Smooth muscle cell (in vitro differentiated cells): ENCODE data around the gene TBL3. TPM values are rescaled to one million over a fixed set of nuclear protein-coding genes. Genes with fewer than 3 reads are reported as not detected.

ENCODE experiments used
- DNase-seq: peaks from one replicate; lab custom pipeline; 2025; ENCODE audit not compliant: unreplicated experiment; lab: John Stamatoyannopoulos, UW
- H2AFZ ChIP-seq: fragments of 200-600 bp; sonication (generic); 2 replicates; pipeline ENCODE4 v1.6.0; 2016; ENCODE audit warnings: antibody characterized with exemption, low read depth, mild to moderate bottlenecking
- H3F3A ChIP-seq: fragments of 200-600 bp; sonication (generic); 2 replicates; pipeline ENCODE4 v1.6.0; 2017; ENCODE audit warnings: antibody characterized with exemption, low read depth
- H3K27ac ChIP-seq: fragments of 200-600 bp; sonication (generic); 2 replicates; pipeline ENCODE4 v1.5.1; 2016; ENCODE audit warnings: low read depth, mild to moderate bottlenecking
- H3K27me3 ChIP-seq: fragments of 200-600 bp; sonication (generic); 2 replicates; pipeline ENCODE4 v1.6.1; 2016; ENCODE audit warnings: low read depth, mild to moderate bottlenecking
- H3K36me3 ChIP-seq: fragments of 200-600 bp; sonication (generic); 2 replicates; pipeline ENCODE4 v1.5.1; 2016; ENCODE audit warnings: low read depth
- H3K4me1 ChIP-seq: fragments of 200-600 bp; sonication (generic); 2 replicates; pipeline ENCODE4 v1.5.1; 2016; ENCODE audit warnings: low read depth
- H3K4me2 ChIP-seq: fragments of 200-600 bp; sonication (generic); 2 replicates; pipeline ENCODE4 v1.6.0; 2016; ENCODE audit warnings: mild to moderate bottlenecking
- H3K4me3 ChIP-seq: fragments of 200-600 bp; sonication (generic); 2 replicates; pipeline ENCODE4 v1.5.1; 2016; ENCODE audit warnings: mild to moderate bottlenecking
- H3K79me2 ChIP-seq: fragments of 200-600 bp; sonication (generic); 2 replicates; pipeline ENCODE4 v1.6.0; 2016; ENCODE audit warnings: low read depth, mild to moderate bottlenecking
- H3K9ac ChIP-seq: fragments of 200-600 bp; sonication (generic); 2 replicates; pipeline ENCODE4 v1.6.0; 2016; ENCODE audit warnings: low read depth
- H3K9me3 ChIP-seq: fragments of 200-600 bp; sonication (generic); replicated peaks from 2 replicates; pipeline ENCODE4 v1.5.1; 2016; ENCODE audit warnings: low read depth
- H4K20me1 ChIP-seq: fragments of 200-600 bp; sonication (generic); 2 replicates; pipeline ENCODE4 v1.6.0; 2016; ENCODE audit warnings: low read depth
- CTCF ChIP-seq: fragments of 200-600 bp; sonication (generic); IDR thresholded peaks from 2 replicates; pipeline ENCODE4 v1.5.1; 2017; ENCODE audit warnings: borderline replicate concordance, mild to moderate bottlenecking, antibody characterized with exemption; ENCODE audit not compliant: insufficient read depth, poor library complexity, severe bottlenecking
- WGBS: methylation state at CpG from one replicate; pipeline ENCODE4 v1.1.7; 2016; ENCODE audit warnings: low lambda C conversion rate; 5-methylcytosine and 5-hydroxymethylcytosine counted together
- polyA plus RNA-seq: library from polyadenylated mRNA; unstranded; fragments of >200 nt; fragmentation: Nextera tagmentation; extraction: Ambion mirVana; gene quantifications from 2 replicates; pipeline ENCODE4 v1.2.1, GENCODE V29; 2016
- total RNA-seq: library from RNA; depleted of rRNA; stranded (reverse); fragments of >200 nt; gene quantifications from 2 replicates; pipeline ENCODE4 v1.2.3, GENCODE V29; 2014

The TBL3 gene
- total and polyA plus RNA-seq, 2 experiments from 2014 or later: 28.5 to 81.7 TPM

GRCh38 chr16:1976951-1977874, 5.4 kb downstream of the TBL3 start:
- TF ChIP-seq CTCF: no peak
- Histone ChIP-seq H3K9me3 (no peaks in the 10 kb centered on the region), H3K27me3 (peaks cover 47% of the 10 kb centered on the region), H3K4me2 (no peak overlapping the region), H3K4me3 (no peak overlapping the region), H3K27ac (no peak overlapping the region), H3K79me2 (peaks cover 16% of the 10 kb centered on the region), H4K20me1 (no peaks in the 10 kb centered on the region), H3K9ac (no peak overlapping the region), H3F3A (no peaks in the 10 kb centered on the region), H3K36me3 (no peaks in the 10 kb centered on the region), H2AFZ (no peak overlapping the region), H3K4me1 (peaks cover 24% of the 10 kb centered on the region)
- no peak for DNase-seq
- WGBS: 94% methylated on average over 30 of the region's 33 CpGs

GRCh38 chr16:1977875-1978268, 6.0 kb downstream of the TBL3 start:
- no peak overlapping the region for H3K4me3 ChIP-seq
- H3K27ac ChIP-seq: no peak overlapping the region
- peaks cover 52% of the 10 kb centered on the region for H3K27me3 ChIP-seq
- H4K20me1 ChIP-seq: no peaks in the 10 kb centered on the region
- WGBS: 97% methylated on average over 18 of the region's 18 CpGs
- H3K4me1 ChIP-seq: peaks cover 21% of the 10 kb centered on the region
- DNase-seq: no peak
- H3F3A ChIP-seq: no peaks in the 10 kb centered on the region
- no peaks in the 10 kb centered on the region for H3K36me3 ChIP-seq
- no peak overlapping the region for H3K4me2 ChIP-seq
- no peak overlapping the region for H2AFZ ChIP-seq
- H3K9me3 ChIP-seq: no peaks in the 10 kb centered on the region
- TF ChIP-seq CTCF: no peak
- no peak overlapping the region for H3K9ac ChIP-seq
- peaks cover 9% of the 10 kb centered on the region for H3K79me2 ChIP-seq

- no peak overlapping the region for H3K27ac ChIP-seq
- H3K36me3 ChIP-seq: no peaks in the 10 kb centered on the region
- peaks cover 54% of the 10 kb centered on the region for H3K27me3 ChIP-seq
- TF ChIP-seq CTCF: no peak
- no peaks in the 10 kb centered on the region for H3F3A ChIP-seq
- no peak overlapping the region for H2AFZ ChIP-seq
- peaks cover 19% of the 10 kb centered on the region for H3K4me1 ChIP-seq
- peak overlapping the region; percentile 78 for H3K4me2 ChIP-seq
- 69% methylated on average over 26 of the region's 37 CpGs for WGBS
- H4K20me1 ChIP-seq: no peaks in the 10 kb centered on the region
- no peak for DNase-seq
- no peaks in the 10 kb centered on the region for H3K9me3 ChIP-seq
- peaks cover 2% of the 10 kb centered on the region for H3K79me2 ChIP-seq
- H3K4me3 ChIP-seq: peak overlapping the region; percentile 30
- H3K9ac ChIP-seq: no peak overlapping the region
Observed at GRCh38 chr16:1978476-1979120, 6.7 kb downstream of the TBL3 start.
